WTC11 (cell line): ENCODE measurements around the gene KLHL14.

Source experiments
- GTF2I ChIP-seq: fragments of 250-450 bp; sonication (Bioruptor Pico); conservative IDR thresholded peaks from 2 replicates; pipeline ENCODE4 v1.4.0; 2021; ENCODE audit warnings: mild to moderate bottlenecking
- NFE2L1 ChIP-seq: sonication (generic); formaldehyde crosslinking; IDR thresholded peaks from 2 replicates; pipeline ENCODE4 v1.8.1; 2023; ENCODE audit warnings: missing genetic modification reagents
- NFYB ChIP-seq: sonication (generic); formaldehyde crosslinking; conservative IDR thresholded peaks from 2 replicates; pipeline ENCODE4 v1.8.0; 2022; ENCODE audit warnings: low read depth, missing genetic modification reagents
- NR2C2 ChIP-seq: sonication (generic); formaldehyde crosslinking; IDR thresholded peaks from 2 replicates; pipeline ENCODE4 v1.8.0; 2022; ENCODE audit warnings: mild to moderate bottlenecking, missing genetic modification reagents
- TP53 ChIP-seq: sonication (generic); formaldehyde crosslinking; IDR thresholded peaks from 2 replicates; pipeline ENCODE4 v1.8.1; 2023; ENCODE audit warnings: mild to moderate bottlenecking, missing genetic modification reagents
- ZNF219 ChIP-seq: sonication (generic); formaldehyde crosslinking; IDR thresholded peaks from 2 replicates; pipeline ENCODE4 v1.8.0; 2023; ENCODE audit warnings: missing genetic modification reagents, mild to moderate bottlenecking, borderline replicate concordance
- ZNF232 ChIP-seq: sonication (generic); formaldehyde crosslinking; IDR thresholded peaks from 2 replicates; pipeline ENCODE4 v1.8.0; 2022; ENCODE audit warnings: mild to moderate bottlenecking, missing genetic modification reagents
- ZNF317 ChIP-seq: sonication (generic); formaldehyde crosslinking; IDR thresholded peaks from 2 replicates; pipeline ENCODE4 v1.8.1; 2023; ENCODE audit warnings: low read depth, mild to moderate bottlenecking, moderate library complexity, missing genetic modification reagents, borderline replicate concordance
- ZNF425 ChIP-seq: fragments of 250-450 bp; sonication (Bioruptor Pico); conservative IDR thresholded peaks from 2 replicates; pipeline ENCODE4 v1.9.0; 2021; ENCODE audit warnings: mild to moderate bottlenecking
- TF ChIP-seq, protein P1 (sequence below): fragments of 200-600 bp; IDR thresholded peaks from 2 replicates; pipeline ENCODE4 v1.8.0; 2022; ENCODE audit warnings: antibody characterized with exemption
- TF ChIP-seq, protein P2 (sequence below): sonication (generic); formaldehyde crosslinking; IDR thresholded peaks from 2 replicates; pipeline ENCODE4 v1.8.0; 2022; ENCODE audit warnings: mild to moderate bottlenecking, missing genetic modification reagents

DNA sequence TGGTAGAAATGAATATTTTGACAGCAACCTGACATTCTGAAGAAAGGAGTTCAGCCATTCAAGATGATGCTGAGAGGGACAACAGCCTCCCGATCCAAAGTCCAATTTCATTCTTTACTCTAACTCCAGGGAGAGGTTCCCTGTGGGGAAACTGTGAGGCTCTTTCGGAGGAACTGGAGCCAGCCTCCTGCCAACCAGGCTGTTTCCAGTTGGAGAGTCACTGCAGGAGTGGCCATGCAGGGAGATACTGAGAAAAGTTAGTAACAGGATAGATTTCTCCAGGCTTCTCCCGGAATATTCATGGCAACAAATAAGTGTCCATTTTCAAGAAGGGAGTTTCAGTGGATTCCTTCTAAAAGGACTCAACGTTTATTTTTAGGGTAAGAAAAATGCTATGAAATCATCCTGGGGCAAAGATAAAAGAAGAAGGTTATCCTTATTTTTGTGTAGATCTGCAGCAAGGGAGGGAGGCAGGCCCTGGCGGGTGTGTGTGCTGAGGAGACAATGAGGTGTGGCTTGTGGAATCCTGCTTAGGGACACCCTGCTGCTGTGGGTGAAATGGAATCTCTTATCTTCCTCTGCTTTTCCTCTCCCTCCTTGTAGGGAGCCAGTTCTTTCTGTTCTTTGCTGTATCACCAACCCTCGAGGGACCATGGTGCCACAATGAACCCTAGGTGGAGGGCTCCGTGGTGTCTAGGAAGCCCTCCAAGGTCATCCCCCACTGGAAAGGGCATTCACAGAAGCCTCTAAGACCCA, 18.1 kb downstream of the KLHL14 start:
- no peak for TF ChIP-seq ZNF425 (CRISPR knock-in tag)
- TF ChIP-seq, protein P1, sequence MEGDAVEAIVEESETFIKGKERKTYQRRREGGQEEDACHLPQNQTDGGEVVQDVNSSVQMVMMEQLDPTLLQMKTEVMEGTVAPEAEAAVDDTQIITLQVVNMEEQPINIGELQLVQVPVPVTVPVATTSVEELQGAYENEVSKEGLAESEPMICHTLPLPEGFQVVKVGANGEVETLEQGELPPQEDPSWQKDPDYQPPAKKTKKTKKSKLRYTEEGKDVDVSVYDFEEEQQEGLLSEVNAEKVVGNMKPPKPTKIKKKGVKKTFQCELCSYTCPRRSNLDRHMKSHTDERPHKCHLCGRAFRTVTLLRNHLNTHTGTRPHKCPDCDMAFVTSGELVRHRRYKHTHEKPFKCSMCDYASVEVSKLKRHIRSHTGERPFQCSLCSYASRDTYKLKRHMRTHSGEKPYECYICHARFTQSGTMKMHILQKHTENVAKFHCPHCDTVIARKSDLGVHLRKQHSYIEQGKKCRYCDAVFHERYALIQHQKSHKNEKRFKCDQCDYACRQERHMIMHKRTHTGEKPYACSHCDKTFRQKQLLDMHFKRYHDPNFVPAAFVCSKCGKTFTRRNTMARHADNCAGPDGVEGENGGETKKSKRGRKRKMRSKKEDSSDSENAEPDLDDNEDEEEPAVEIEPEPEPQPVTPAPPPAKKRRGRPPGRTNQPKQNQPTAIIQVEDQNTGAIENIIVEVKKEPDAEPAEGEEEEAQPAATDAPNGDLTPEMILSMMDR, result no peak
- TF ChIP-seq ZNF232 (CRISPR knock-in tag), result no peak
- TF ChIP-seq ZNF317 (CRISPR knock-in tag), result no peak
- TF ChIP-seq GTF2I, result no peak
- TF ChIP-seq NFE2L1 (CRISPR knock-in tag), result no peak
- no peak for TF ChIP-seq NR2C2 (CRISPR knock-in tag)
- TF ChIP-seq, protein P2, sequence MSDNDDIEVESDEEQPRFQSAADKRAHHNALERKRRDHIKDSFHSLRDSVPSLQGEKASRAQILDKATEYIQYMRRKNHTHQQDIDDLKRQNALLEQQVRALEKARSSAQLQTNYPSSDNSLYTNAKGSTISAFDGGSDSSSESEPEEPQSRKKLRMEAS (CRISPR knock-in tag), result no peak
- no peak for TF ChIP-seq NFYB
- TF ChIP-seq TP53, result no peak
- TF ChIP-seq ZNF219 (CRISPR knock-in tag), result no peak
